Epithelial cell of proximal tubule (primary cell): ENCODE measurements around the gene PCDH7. TPM values are rescaled to one million over a fixed set of nuclear protein-coding genes. Genes with fewer than 3 reads are reported as not detected.

ENCODE experiments used
- DNase-seq: peaks from one replicate; pipeline ENCODE4 v3.0.0-alpha.2; 2011; ENCODE audit warnings: low read depth
- H3K4me3 ChIP-seq: 2 replicates; pipeline ENCODE4 v1.5.1; 2011; ENCODE audit warnings: low read depth, mild to moderate bottlenecking, low read length
- CTCF ChIP-seq: conservative IDR thresholded peaks from 2 replicates; pipeline ENCODE4 v1.5.1; 2012; ENCODE audit warnings: low read depth, mild to moderate bottlenecking, low read length
- total RNA-seq: library from RNA; depleted of rRNA; stranded (reverse); fragments of >200 nt; gene quantifications from 2 replicates; pipeline ENCODE4 v1.2.3, GENCODE V29; 2015

The PCDH7 gene
- total RNA-seq, 1 donor from 2014 or later, result 1.9 TPM

- no peak for DNase-seq
- H3K4me3 ChIP-seq, result no peak overlapping the region
- TF ChIP-seq CTCF, result no peak
Observed at GRCh38 chr4:30722092-30722358, 1.9 kb downstream of the PCDH7 start.

GRCh38 chr4:30722359-30723200, 2.4 kb downstream of the PCDH7 start:
- DNase-seq, result no peak
- H3K4me3 ChIP-seq, result no peak overlapping the region
- no peak for TF ChIP-seq CTCF

GRCh38 chr4:30723201-30723955, 3.2 kb downstream of the PCDH7 start:
- no peak overlapping the region for H3K4me3 ChIP-seq
- DNase-seq, result no peak
- no peak for TF ChIP-seq CTCF

GRCh38 chr4:30724247-30724646, 4.1 kb downstream of the PCDH7 start:
- H3K4me3 ChIP-seq, result no peak overlapping the region
- DNase-seq, result no peak
- no peak for TF ChIP-seq CTCF

- no peak for DNase-seq
- no peak for TF ChIP-seq CTCF
- no peak overlapping the region for H3K4me3 ChIP-seq
Observed at GRCh38 chr4:30725562-30725961, 5.4 kb downstream of the PCDH7 start.

- no peak for TF ChIP-seq CTCF
- no peak for DNase-seq
- no peak overlapping the region for H3K4me3 ChIP-seq
Observed at GRCh38 chr4:30726090-30726675, 6.0 kb downstream of the PCDH7 start.
